Colonic mucosa (tissue), 4 donors: Measurements from ENCODE around the gene CDH4. TPM values are rescaled to one million over a fixed set of nuclear protein-coding genes. Genes with fewer than 3 reads are reported as not detected.

Experiments used
- DNase-seq: peaks from one replicate; pipeline ENCODE4 v3.0.0-alpha.2; 2020
- H3K27ac ChIP-seq: fragments of 200-600 bp; one replicate; pipeline ENCODE4 v1.8.0; 2021
- H3K27me3 ChIP-seq: fragments of 200-600 bp; one replicate; pipeline ENCODE4 v1.8.0; 2021
- H3K36me3 ChIP-seq: fragments of 200-600 bp; one replicate; pipeline ENCODE4 v1.8.0; 2021
- H3K4me1 ChIP-seq: fragments of 200-600 bp; one replicate; pipeline ENCODE4 v1.8.0; 2021; ENCODE audit warnings: mild to moderate bottlenecking
- H3K4me3 ChIP-seq: fragments of 200-600 bp; one replicate; pipeline ENCODE4 v1.8.0; 2021
- H3K9ac ChIP-seq, 2 donors: one replicate each; pipeline ENCODE4 v1.7.0; 2013; ENCODE audit warnings: control low read depth in 2 of 2, low read depth in 2 of 2, low read length in 2 of 2
- H3K9me3 ChIP-seq: fragments of 200-600 bp; one replicate; pipeline ENCODE4 v1.8.0; 2021
- intact Hi-C: fragments of 100-400 bp; cut with DNase I; formaldehyde crosslinking; loops from one replicate; pipeline ENCODE4 v1.14.1; 2022
- total RNA-seq, 2 donors: library from RNA; stranded (reverse); fragmentation: NEBNext Ultra II Directional in 1 of 2; extraction: Animal tissue kit (Norgen Biotek cat#: 25700) in 1 of 2; gene quantifications; one replicate each; pipeline ENCODE4 v1.2.1, GENCODE V29; 2021
- TF ChIP-seq, protein P1 (sequence below): fragments of 200-600 bp; IDR thresholded peaks from one replicate; pipeline ENCODE4 v1.8.0; 2022; ENCODE audit warnings: antibody characterized with exemption, mild to moderate bottlenecking
- donor health status: healthy.
- donor health status: DM: no; HTN: no; CAD: no.
- donor health status: DM: no; HTN: no; CAD: no.

The CDH4 gene
- total RNA-seq, 2 donors from 2014 or later, result 0.08 TPM; not detected in 1

DNA sequence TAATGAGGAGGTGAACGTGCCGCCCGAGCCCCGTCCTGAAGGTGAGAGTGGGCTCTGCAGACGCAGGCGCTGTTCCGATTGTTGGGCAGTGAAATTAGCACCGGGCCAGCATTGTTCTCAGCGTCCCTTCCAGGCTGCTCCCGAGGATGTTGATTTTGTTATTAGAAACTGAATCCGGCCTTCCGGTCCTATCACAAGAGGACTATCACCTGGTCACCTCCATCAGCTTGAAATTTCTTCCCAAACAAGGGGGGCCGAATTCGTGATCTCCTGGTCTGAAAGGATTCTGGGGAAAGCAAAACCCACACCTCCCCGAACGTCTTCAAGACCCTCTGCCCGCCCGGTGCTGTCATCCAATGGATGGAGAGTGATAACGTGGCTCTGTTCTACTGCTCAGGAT is 627.6 kb downstream of the CDH4 start:
- no peaks in the 10 kb centered on the region for H3K9me3 ChIP-seq
- TF ChIP-seq, protein P1, sequence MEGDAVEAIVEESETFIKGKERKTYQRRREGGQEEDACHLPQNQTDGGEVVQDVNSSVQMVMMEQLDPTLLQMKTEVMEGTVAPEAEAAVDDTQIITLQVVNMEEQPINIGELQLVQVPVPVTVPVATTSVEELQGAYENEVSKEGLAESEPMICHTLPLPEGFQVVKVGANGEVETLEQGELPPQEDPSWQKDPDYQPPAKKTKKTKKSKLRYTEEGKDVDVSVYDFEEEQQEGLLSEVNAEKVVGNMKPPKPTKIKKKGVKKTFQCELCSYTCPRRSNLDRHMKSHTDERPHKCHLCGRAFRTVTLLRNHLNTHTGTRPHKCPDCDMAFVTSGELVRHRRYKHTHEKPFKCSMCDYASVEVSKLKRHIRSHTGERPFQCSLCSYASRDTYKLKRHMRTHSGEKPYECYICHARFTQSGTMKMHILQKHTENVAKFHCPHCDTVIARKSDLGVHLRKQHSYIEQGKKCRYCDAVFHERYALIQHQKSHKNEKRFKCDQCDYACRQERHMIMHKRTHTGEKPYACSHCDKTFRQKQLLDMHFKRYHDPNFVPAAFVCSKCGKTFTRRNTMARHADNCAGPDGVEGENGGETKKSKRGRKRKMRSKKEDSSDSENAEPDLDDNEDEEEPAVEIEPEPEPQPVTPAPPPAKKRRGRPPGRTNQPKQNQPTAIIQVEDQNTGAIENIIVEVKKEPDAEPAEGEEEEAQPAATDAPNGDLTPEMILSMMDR, result no peak
- no peaks in the 10 kb centered on the region for H3K27me3 ChIP-seq
- H3K9ac ChIP-seq, result no peak overlapping the region
- no peaks in the 10 kb centered on the region for H3K36me3 ChIP-seq
- H3K4me3 ChIP-seq, result no peak overlapping the region
- intact Hi-C loops, result no loop called here
- no peak for DNase-seq
- no peaks in the 10 kb centered on the region for H3K4me1 ChIP-seq
- no peak overlapping the region for H3K27ac ChIP-seq

DNA sequence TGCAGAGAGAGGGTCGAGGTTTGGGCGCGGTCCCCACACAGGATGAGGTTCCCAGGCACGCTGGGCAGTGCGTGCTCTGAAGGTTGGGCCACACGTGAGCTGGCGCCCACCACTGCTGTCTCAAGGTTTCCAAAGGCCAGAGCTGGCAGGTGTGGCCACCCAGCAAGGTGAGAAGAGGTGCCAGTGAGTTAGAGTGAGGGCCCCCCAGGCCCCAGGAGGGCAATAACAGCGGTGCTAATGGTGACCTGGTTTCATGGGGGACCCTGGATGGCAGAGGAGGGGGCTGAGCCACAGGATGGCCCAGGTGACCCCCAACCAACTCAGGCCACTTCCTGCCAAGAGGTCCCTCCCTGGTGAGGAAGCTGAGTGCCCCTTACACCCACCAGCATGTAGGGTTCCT is 628.6 kb downstream of the CDH4 start:
- Histone ChIP-seq H3K9me3 (no peaks in the 10 kb centered on the region), H3K4me1 (no peaks in the 10 kb centered on the region), H3K4me3 (no peak overlapping the region), H3K36me3 (no peaks in the 10 kb centered on the region), H3K27ac (no peak overlapping the region), H3K27me3 (no peaks in the 10 kb centered on the region), H3K9ac (no peak overlapping the region)
- no peak for DNase-seq
- intact Hi-C loops, result no loop called here
- TF ChIP-seq, protein P1, result no peak

DNA sequence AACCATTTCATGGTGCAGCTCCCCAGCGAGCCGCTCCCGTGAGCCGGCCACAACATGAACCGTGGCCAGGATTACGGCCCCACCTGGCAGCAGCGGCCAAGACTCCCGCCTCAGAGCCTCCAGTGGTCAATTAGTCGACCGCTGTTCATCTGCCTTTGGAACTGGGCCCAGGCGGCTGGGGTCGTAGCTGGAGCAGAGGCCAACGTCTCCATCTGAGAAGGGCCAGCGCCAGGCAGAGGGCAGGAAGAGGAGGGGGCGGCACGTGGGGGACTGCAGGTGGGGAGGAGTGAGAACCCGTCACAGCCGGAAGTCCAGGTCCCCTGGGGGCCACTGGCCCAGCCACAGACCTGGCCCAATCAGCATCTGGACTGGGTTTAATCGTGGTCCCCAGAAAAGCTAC is 629.4 kb downstream of the CDH4 start:
- H3K4me1 ChIP-seq, result no peaks in the 10 kb centered on the region
- no peak overlapping the region for H3K9ac ChIP-seq
- intact Hi-C loops, result no loop called here
- H3K27me3 ChIP-seq, result no peaks in the 10 kb centered on the region
- no peak for DNase-seq
- H3K4me3 ChIP-seq, result no peak overlapping the region
- H3K9me3 ChIP-seq, result no peaks in the 10 kb centered on the region
- no peak overlapping the region for H3K27ac ChIP-seq
- H3K36me3 ChIP-seq, result no peaks in the 10 kb centered on the region
- TF ChIP-seq, protein P1, result no peak

DNA sequence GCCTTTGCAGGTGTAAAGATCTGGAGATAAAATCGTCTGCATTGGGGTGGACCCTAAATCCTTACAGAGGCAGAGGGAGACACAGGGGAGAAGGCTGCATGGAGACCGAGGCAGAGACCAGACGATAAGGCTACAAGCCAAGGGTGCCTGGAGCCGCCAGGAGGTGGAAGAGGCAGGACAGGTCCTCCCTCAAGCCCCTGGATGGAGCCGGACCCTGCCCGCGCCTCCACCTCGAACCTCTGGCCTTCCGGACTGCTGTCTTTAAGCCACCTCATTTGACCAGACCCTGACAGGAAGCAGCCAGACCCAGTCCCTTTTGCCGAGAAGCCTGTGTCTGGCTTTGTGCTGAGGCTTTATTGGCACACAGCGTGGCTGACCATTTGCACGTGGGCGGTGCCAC is 629.8 kb downstream of the CDH4 start:
- intact Hi-C loops, result no loop called here
- no peaks in the 10 kb centered on the region for H3K9me3 ChIP-seq
- H3K27ac ChIP-seq, result no peak overlapping the region
- H3K27me3 ChIP-seq, result no peaks in the 10 kb centered on the region
- H3K36me3 ChIP-seq, result no peaks in the 10 kb centered on the region
- no peak overlapping the region for H3K9ac ChIP-seq
- no peak for DNase-seq
- H3K4me1 ChIP-seq, result no peaks in the 10 kb centered on the region
- TF ChIP-seq, protein P1, result no peak
- H3K4me3 ChIP-seq, result no peak overlapping the region

DNA sequence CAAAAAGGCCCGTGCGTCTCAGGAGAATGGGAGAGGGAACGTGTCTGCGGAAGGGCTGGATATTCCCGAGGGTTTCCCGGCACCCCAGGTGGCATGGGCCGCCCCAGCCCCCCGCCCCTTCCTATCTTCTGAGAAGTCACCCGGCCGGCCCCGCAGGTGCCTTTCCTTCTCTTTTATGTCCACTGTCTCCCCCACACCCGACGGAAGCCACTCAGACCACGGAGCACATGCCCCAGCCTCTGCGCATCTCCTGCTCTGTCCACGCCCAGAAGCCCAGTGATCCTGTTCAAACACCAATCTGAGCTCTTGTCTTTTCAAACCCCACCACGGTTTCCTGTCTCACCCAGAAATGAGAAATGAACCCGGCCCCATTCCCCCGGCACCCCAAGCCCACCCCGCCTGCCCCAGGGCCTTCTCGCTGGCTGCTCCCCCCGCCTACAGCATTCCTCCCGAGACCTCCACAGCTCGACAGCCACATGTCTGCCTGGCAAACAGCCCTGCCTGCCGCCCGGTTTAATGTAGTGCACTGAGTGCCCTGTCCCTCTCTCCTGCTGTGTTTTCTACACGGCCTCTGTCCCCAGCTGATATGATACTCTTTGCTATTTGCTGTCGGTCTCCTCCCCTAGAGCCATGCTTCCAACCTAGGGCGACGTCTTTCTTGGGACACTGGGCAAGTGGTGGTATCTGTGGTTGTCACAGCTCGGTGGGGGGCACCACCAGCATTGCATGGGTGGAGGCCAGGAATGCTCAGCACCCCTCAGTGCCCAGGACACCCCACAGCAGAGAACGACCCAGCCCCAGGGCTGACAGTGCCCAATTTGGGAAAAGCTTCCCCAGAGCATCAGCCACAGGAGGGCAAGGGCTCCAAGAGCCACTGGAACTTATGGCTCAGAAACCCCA is 630.9 kb downstream of the CDH4 start:
- H3K36me3 ChIP-seq, result no peaks in the 10 kb centered on the region
- no peak for DNase-seq
- no peaks in the 10 kb centered on the region for H3K27me3 ChIP-seq
- no peak overlapping the region for H3K9ac ChIP-seq
- H3K27ac ChIP-seq, result no peak overlapping the region
- H3K9me3 ChIP-seq, result no peaks in the 10 kb centered on the region
- TF ChIP-seq, protein P1, result no peak
- H3K4me1 ChIP-seq, result no peaks in the 10 kb centered on the region
- intact Hi-C loops, result no loop called here
- H3K4me3 ChIP-seq, result no peak overlapping the region
